Progenitor cell of endocrine pancreas (in vitro differentiated cells): ENCODE data around the gene AMFR. TPM values are rescaled to one million over a fixed set of nuclear protein-coding genes. Genes with fewer than 3 reads are reported as not detected.

Experiments used
- DNase-seq: peaks from one replicate; pipeline ENCODE4 v3.0.0; 2021; ENCODE audit warnings: low spot score; ENCODE audit not compliant: unreplicated experiment
- H3K27ac Mint-ChIP-seq: 2 replicates; pipeline ENCODE4 v1.8.0; 2021; ENCODE audit warnings: mild to moderate bottlenecking, moderate library complexity, mixed read lengths
- H3K27me3 Mint-ChIP-seq: 2 replicates; pipeline ENCODE4 v1.8.0; 2021; ENCODE audit warnings: mixed read lengths
- H3K36me3 Mint-ChIP-seq: 2 replicates; pipeline ENCODE4 v1.8.0; 2022; ENCODE audit warnings: mixed read lengths; ENCODE audit not compliant: insufficient read depth
- H3K4me1 Mint-ChIP-seq: 2 replicates; pipeline ENCODE4 v1.8.0; 2021; ENCODE audit warnings: low read depth, mixed read lengths
- H3K4me3 Mint-ChIP-seq: 2 replicates; pipeline ENCODE4 v1.8.0; 2021; ENCODE audit warnings: low read depth, mild to moderate bottlenecking, moderate library complexity, mixed read lengths
- H3K9me3 Mint-ChIP-seq: 2 replicates; pipeline ENCODE4 v1.8.0; 2021; ENCODE audit warnings: low read depth, mixed read lengths
- total RNA-seq: library from RNA; stranded (reverse); gene quantifications from 2 replicates; pipeline ENCODE4 v1.2.1, GENCODE V29; 2021
- TF ChIP-seq, protein P1 (sequence below): fragments of 200-600 bp; sonication (generic); IDR thresholded peaks from one replicate; pipeline ENCODE4 v1.5.0; 2021; ENCODE audit warnings: antibody characterized with exemption, mild to moderate bottlenecking; ENCODE audit not compliant: unreplicated experiment

AMFR gene
- total RNA-seq, 1 donor from 2014 or later: 55.8 TPM

DNA sequence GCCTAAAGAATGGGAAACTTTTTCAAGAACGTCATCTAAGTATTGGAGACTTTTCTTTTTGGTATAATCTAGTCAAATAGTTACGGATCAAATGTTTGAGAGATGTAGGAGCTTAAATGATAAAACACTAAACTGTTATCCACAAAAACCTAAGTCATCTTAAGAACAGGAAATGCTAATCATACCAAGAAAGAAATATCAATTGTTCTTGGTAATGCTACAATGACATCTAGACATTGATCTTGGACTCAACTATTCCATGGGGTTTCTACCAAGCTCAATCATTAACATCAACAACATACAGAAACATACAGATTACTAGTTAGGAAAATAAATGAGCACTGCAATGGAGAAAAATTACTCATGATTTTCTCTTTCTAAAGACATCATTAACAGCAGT is 21.9 kb upstream of the AMFR start:
- no peak for DNase-seq
- Mint-ChIP-seq H3K27ac (no peak overlapping the region), H3K9me3 (no peaks in the 10 kb centered on the region), H3K4me1 (peaks cover 34% of the 10 kb centered on the region), H3K27me3 (no peaks in the 10 kb centered on the region), H3K4me3 (no peak overlapping the region), H3K36me3 (peaks cover 10% of the 10 kb centered on the region)
- TF ChIP-seq, protein P1, sequence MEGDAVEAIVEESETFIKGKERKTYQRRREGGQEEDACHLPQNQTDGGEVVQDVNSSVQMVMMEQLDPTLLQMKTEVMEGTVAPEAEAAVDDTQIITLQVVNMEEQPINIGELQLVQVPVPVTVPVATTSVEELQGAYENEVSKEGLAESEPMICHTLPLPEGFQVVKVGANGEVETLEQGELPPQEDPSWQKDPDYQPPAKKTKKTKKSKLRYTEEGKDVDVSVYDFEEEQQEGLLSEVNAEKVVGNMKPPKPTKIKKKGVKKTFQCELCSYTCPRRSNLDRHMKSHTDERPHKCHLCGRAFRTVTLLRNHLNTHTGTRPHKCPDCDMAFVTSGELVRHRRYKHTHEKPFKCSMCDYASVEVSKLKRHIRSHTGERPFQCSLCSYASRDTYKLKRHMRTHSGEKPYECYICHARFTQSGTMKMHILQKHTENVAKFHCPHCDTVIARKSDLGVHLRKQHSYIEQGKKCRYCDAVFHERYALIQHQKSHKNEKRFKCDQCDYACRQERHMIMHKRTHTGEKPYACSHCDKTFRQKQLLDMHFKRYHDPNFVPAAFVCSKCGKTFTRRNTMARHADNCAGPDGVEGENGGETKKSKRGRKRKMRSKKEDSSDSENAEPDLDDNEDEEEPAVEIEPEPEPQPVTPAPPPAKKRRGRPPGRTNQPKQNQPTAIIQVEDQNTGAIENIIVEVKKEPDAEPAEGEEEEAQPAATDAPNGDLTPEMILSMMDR: no peak

DNA sequence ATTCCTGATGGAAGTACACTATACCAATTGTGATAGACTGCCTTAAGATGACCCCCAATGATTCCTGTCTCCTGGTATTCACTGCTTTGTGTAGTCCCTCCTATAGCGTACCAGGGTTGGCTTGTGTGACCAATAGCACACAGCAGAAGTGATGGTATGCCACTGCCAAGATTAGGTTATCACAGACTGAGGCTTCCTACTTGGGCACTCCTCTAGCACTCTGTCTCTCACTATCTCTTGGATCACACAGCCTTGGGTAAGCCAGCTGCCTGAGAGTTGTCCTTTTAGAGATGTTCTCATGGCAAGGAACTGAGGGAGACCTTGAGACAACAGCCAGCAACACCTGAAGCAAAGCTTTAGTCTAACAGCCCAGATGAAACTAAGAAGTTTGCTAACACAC is 12.7 kb upstream of the AMFR start:
- Mint-ChIP-seq H3K27me3 (no peaks in the 10 kb centered on the region), H3K27ac (peak overlapping the region; percentile 47), H3K36me3 (peaks cover 22% of the 10 kb centered on the region), H3K9me3 (no peaks in the 10 kb centered on the region), H3K4me1 (no peaks in the 10 kb centered on the region), H3K4me3 (no peak overlapping the region)
- TF ChIP-seq, protein P1: no peak
- DNase-seq: no peak

DNA sequence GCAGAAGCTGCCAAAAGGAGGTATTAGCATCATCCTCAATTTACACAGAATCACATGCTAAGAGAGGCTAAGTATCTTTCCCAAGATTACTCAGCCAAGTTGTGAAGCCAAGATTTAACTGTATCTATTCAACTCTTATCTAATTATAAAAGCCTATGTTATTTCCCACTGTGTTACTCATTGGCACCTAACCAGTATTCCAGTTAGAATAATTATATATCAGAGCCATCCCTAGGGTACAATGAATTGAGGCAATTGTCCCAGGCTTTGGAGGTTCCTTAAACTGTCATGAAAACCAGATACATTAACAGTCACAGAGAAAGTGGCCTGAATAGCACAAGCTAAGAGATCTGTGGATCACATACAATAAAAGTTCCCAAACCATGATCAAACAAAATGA is 10.9 kb upstream of the AMFR start:
- Mint-ChIP-seq H3K27me3 (no peaks in the 10 kb centered on the region), H3K36me3 (peaks cover 16% of the 10 kb centered on the region), H3K4me1 (no peaks in the 10 kb centered on the region), H3K27ac (no peak overlapping the region), H3K4me3 (no peak overlapping the region), H3K9me3 (no peaks in the 10 kb centered on the region)
- DNase-seq: no peak
- TF ChIP-seq, protein P1: no peak

DNA sequence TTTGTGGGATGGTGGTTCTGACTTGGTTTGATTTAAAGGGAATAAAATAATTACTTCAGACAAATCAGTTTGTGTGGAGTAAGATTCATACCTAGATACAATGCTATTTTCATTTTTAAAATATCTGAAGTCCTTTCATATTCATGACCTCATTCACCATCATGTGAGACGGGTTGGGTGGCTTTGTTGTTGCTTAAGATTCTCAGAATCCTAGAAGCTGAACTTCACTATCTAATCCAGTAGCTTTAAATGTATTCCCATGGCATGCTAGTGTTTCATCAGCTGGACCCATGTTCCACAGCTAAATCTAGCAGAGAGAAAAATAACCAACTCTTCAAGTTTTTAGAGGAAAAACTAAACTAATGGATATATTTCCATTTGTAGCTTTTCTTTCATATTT is 2.7 kb upstream of the AMFR start:
- H3K27ac Mint-ChIP-seq: no peak overlapping the region
- TF ChIP-seq, protein P1: no peak
- no peaks in the 10 kb centered on the region for H3K9me3 Mint-ChIP-seq
- H3K27me3 Mint-ChIP-seq: no peaks in the 10 kb centered on the region
- H3K36me3 Mint-ChIP-seq: peaks cover 11% of the 10 kb centered on the region
- no peak overlapping the region for H3K4me3 Mint-ChIP-seq
- no peak for DNase-seq
- peaks cover 16% of the 10 kb centered on the region for H3K4me1 Mint-ChIP-seq

DNA sequence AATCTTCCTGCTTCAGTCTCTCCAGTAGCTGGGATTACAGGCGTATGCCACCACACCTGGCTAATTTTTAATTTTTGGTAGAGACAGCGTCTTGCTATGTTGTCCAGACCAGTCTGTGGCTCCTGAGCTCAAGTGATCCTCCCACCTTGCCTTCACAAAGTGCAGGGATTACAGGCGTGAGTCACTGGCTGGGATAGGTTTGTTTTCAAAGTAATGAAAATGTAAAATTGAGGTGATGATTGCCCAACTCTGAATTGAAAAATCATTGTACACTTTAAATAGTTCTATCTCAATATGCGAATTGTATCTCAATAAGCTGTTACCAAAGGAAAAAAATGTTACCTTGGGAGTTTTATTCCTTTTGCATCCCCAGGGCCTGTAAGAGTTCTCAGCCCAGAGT is 1.2 kb upstream of the AMFR start:
- H3K4me1 Mint-ChIP-seq: peaks cover 23% of the 10 kb centered on the region
- H3K4me3 Mint-ChIP-seq: peak overlapping the region; percentile 70
- peaks cover 4% of the 10 kb centered on the region for H3K36me3 Mint-ChIP-seq
- no peaks in the 10 kb centered on the region for H3K9me3 Mint-ChIP-seq
- H3K27ac Mint-ChIP-seq: no peak overlapping the region
- H3K27me3 Mint-ChIP-seq: no peaks in the 10 kb centered on the region
- TF ChIP-seq, protein P1: no peak
- no peak for DNase-seq
